Liver (tissue), 9 donors: ENCODE measurements around the gene ADRA2C. TPM values are rescaled to one million over a fixed set of nuclear protein-coding genes. Genes with fewer than 3 reads are reported as not detected.

ENCODE experiments used
- DNase-seq: peaks from one replicate; pipeline ENCODE4 v3.0.0-alpha.2; 2017; ENCODE audit warnings: low spot score
- H3K27ac ChIP-seq, 2 donors: one replicate each; pipeline ENCODE4 v1.7.0; 2013; ENCODE audit warnings: inconsistent platforms in 2 of 2, low read length in 2 of 2, control low read depth in 1 of 2, low read depth in 1 of 2, mild to moderate bottlenecking in 1 of 2
- H3K27me3 ChIP-seq, 4 donors: one replicate each; pipeline versions ENCODE4 v1.6.1 to v1.7.0; 2013; ENCODE audit warnings: low read length in 3 of 4, inconsistent platforms in 1 of 4, mild to moderate bottlenecking in 1 of 4, moderate library complexity in 1 of 4; ENCODE audit not compliant: control insufficient read depth in 4 of 4, insufficient read depth in 4 of 4
- H3K36me3 ChIP-seq, 4 donors: one replicate each; pipeline versions ENCODE4 v1.6.1 to v1.7.0; 2013; ENCODE audit warnings: low read length in 3 of 4, mild to moderate bottlenecking in 3 of 4, low read depth in 1 of 4, moderate library complexity in 1 of 4; ENCODE audit not compliant: control insufficient read depth in 4 of 4, insufficient read depth in 3 of 4
- H3K4me1 ChIP-seq, 4 donors: one replicate each; pipeline versions ENCODE4 v1.6.1 to v1.7.0; 2013; ENCODE audit warnings: low read length in 3 of 4, mild to moderate bottlenecking in 3 of 4, moderate library complexity in 1 of 4; ENCODE audit not compliant: control insufficient read depth in 4 of 4, insufficient read depth in 4 of 4
- H3K4me3 ChIP-seq, 3 donors: one replicate each; pipeline versions ENCODE4 v1.6.1 to v1.7.0; 2013; ENCODE audit warnings: low read length in 3 of 3, control low read depth in 1 of 3, low read depth in 1 of 3, mild to moderate bottlenecking in 1 of 3
- H3K9ac ChIP-seq, 2 donors: one replicate each; pipeline ENCODE4 v1.7.0; 2013; ENCODE audit warnings: low read length in 2 of 2, mild to moderate bottlenecking in 2 of 2, moderate library complexity in 2 of 2, control low read depth in 1 of 2, low read depth in 1 of 2
- H3K9me3 ChIP-seq, 4 donors: one replicate each; pipeline versions ENCODE4 v1.6.1 to v1.7.0; 2013; ENCODE audit warnings: low read length in 3 of 4; ENCODE audit not compliant: control insufficient read depth in 4 of 4
- ATF3 ChIP-seq: IDR thresholded peaks from 2 replicates; pipeline ENCODE4 v1.6.1; 2016; ENCODE audit warnings: antibody characterized with exemption
- EGR1 ChIP-seq, 2 donors: IDR thresholded peaks; 2 replicates each; pipeline ENCODE4 v1.6.1; 2016 to 2018; ENCODE audit warnings: antibody characterized with exemption in 2 of 2, low read depth in 2 of 2
- FOXA1 ChIP-seq: IDR thresholded peaks from 2 replicates; pipeline ENCODE4 v1.6.1; 2016; ENCODE audit warnings: antibody characterized with exemption
- FOXA2 ChIP-seq: IDR thresholded peaks from 2 replicates; pipeline ENCODE4 v1.6.1; 2016; ENCODE audit warnings: antibody characterized with exemption
- GABPA ChIP-seq, 2 donors: IDR thresholded peaks in 1 of 2; conservative IDR thresholded peaks in 1 of 2; 2 replicates each; pipeline ENCODE4 v1.6.1; 2016; ENCODE audit warnings: antibody characterized with exemption in 2 of 2, mild to moderate bottlenecking in 1 of 2, moderate library complexity in 1 of 2
- HNF4A ChIP-seq, 2 donors: conservative IDR thresholded peaks; 2 replicates each; pipeline ENCODE4 v1.6.1; 2016; ENCODE audit warnings: antibody characterized with exemption in 2 of 2, mild to moderate bottlenecking in 2 of 2
- HNF4G ChIP-seq: IDR thresholded peaks from 2 replicates; pipeline ENCODE4 v1.6.1; 2016; ENCODE audit warnings: antibody characterized with exemption
- JUND ChIP-seq, 2 donors: IDR thresholded peaks; 2 replicates each; pipeline ENCODE4 v1.6.1; 2016; ENCODE audit warnings: antibody characterized with exemption in 2 of 2
- MAX ChIP-seq: IDR thresholded peaks from 2 replicates; pipeline ENCODE4 v1.6.1; 2016; ENCODE audit warnings: antibody characterized with exemption
- NR2F2 ChIP-seq: IDR thresholded peaks from 2 replicates; pipeline ENCODE4 v1.6.1; 2016; ENCODE audit warnings: antibody characterized with exemption
- RAD21 ChIP-seq, 2 donors: IDR thresholded peaks; 2 replicates each; pipeline ENCODE4 v1.6.1; 2016; ENCODE audit warnings: antibody characterized with exemption in 2 of 2, mild to moderate bottlenecking in 2 of 2
- RXRA ChIP-seq, 2 donors: IDR thresholded peaks; 2 replicates each; pipeline ENCODE4 v1.6.1; 2017 to 2018; ENCODE audit warnings: antibody characterized with exemption in 2 of 2, mild to moderate bottlenecking in 1 of 2
- SP1 ChIP-seq: IDR thresholded peaks from 2 replicates; pipeline ENCODE4 v1.6.1; 2018; ENCODE audit warnings: antibody characterized with exemption, mild to moderate bottlenecking
- YY1 ChIP-seq: IDR thresholded peaks from 2 replicates; pipeline ENCODE4 v1.6.1; 2016; ENCODE audit warnings: antibody characterized with exemption, mild to moderate bottlenecking
- WGBS: extraction: QIAGEN DNeasy Blood & Tissue Kit; methylation state at CpG from one replicate; pipeline ENCODE4 v1.1.7; 2013; 5-methylcytosine and 5-hydroxymethylcytosine counted together
- polyA plus RNA-seq, 2 donors: library from polyadenylated mRNA; stranded (reverse) in 1 of 2; unstranded in 1 of 2; fragments of 200-250 nt in 1 of 2; fragments of >200 nt in 1 of 2; fragmentation: Nextera tagmentation in 1 of 2; extraction: Ambion mirVana in 1 of 2; gene quantifications; one replicate each; pipeline versions ENCODE4 v1.2.1 to v1.2.3, GENCODE V29; 2013 to 2015
- total RNA-seq, 2 donors: library from RNA; depleted of rRNA; stranded (reverse); fragments of >200 nt; gene quantifications; one replicate each; pipeline ENCODE4 v1.2.3, GENCODE V29; 2014
- TF ChIP-seq, protein P1 (sequence below): fragments of 150-350 bp; IDR thresholded peaks from 2 replicates; pipeline ENCODE4 v1.5.1; 2017; ENCODE audit warnings: improper control_type of control experiment, low read depth, low read length; ENCODE audit not compliant: missing input control
- TF ChIP-seq, protein P2 (sequence below): IDR thresholded peaks from 2 replicates; pipeline ENCODE4 v1.6.1; 2016; ENCODE audit warnings: antibody characterized with exemption, mild to moderate bottlenecking
- donor health status: healthy.
- donor health status: healthy.
- donor health status: healthy.
- donor health status: healthy.
- donor health status: healthy.

ADRA2C gene
- total and polyA plus RNA-seq, 4 donors, result 0.19 to 1.1 (median 0.28) TPM; not detected in 1

DNA sequence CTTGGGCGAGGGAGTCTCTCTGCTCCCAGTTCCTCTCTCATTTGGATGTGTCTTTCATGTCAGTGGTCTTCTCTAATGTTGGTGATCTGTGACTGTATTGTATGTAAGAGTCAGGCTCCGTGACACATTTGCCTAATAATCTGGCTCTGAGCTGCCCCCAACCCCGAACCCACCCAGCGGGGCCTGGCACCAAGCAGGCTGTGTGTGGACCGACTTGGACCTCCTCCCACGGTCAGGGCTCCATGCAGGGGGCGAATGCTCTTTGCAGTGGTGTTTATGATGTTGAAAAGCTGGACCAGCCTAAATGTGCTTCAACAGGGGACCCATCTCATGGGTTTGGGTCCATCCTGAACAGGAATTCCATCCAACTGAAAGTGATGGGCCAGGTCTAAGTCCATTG is 47.0 kb upstream of the ADRA2C start:
- H3K4me3 ChIP-seq, result no peak overlapping the region
- TF ChIP-seq HNF4G, result no peak
- TF ChIP-seq YY1, result no peak
- TF ChIP-seq, protein P1, sequence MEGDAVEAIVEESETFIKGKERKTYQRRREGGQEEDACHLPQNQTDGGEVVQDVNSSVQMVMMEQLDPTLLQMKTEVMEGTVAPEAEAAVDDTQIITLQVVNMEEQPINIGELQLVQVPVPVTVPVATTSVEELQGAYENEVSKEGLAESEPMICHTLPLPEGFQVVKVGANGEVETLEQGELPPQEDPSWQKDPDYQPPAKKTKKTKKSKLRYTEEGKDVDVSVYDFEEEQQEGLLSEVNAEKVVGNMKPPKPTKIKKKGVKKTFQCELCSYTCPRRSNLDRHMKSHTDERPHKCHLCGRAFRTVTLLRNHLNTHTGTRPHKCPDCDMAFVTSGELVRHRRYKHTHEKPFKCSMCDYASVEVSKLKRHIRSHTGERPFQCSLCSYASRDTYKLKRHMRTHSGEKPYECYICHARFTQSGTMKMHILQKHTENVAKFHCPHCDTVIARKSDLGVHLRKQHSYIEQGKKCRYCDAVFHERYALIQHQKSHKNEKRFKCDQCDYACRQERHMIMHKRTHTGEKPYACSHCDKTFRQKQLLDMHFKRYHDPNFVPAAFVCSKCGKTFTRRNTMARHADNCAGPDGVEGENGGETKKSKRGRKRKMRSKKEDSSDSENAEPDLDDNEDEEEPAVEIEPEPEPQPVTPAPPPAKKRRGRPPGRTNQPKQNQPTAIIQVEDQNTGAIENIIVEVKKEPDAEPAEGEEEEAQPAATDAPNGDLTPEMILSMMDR, result no peak
- no peak for TF ChIP-seq HNF4A (conservative IDR thresholded peaks at IDR 0.05)
- no peak for TF ChIP-seq RXRA (IDR thresholded peaks at IDR 0.05)
- no peak for TF ChIP-seq MAX
- TF ChIP-seq NR2F2, result no peak
- TF ChIP-seq JUND (IDR thresholded peaks at IDR 0.05), result no peak
- TF ChIP-seq GABPA (IDR thresholded peaks at IDR 0.05 in 1 of 2, conservative IDR thresholded peaks at IDR 0.05 in 1 of 2), result no peak
- TF ChIP-seq FOXA2, result no peak
- TF ChIP-seq EGR1 (IDR thresholded peaks at IDR 0.05; ENCODE audit: low read depth in 2 of 2), result no peak
- no peak for TF ChIP-seq FOXA1
- 85% methylated on average over 7 of the region's 7 CpGs for WGBS
- H3K27ac ChIP-seq, result no peak overlapping the region
- no peak for DNase-seq
- no peaks in the 10 kb centered on the region for H3K4me1 ChIP-seq
- H3K36me3 ChIP-seq, result no peaks in the 10 kb centered on the region
- no peak overlapping the region for H3K9ac ChIP-seq
- peaks cover 0 to 9% (median 2%) of the 10 kb centered on the region in 4 donors for H3K27me3 ChIP-seq
- H3K9me3 ChIP-seq, result peaks cover 4 to 10% (median 8%) of the 10 kb centered on the region in 4 donors

DNA sequence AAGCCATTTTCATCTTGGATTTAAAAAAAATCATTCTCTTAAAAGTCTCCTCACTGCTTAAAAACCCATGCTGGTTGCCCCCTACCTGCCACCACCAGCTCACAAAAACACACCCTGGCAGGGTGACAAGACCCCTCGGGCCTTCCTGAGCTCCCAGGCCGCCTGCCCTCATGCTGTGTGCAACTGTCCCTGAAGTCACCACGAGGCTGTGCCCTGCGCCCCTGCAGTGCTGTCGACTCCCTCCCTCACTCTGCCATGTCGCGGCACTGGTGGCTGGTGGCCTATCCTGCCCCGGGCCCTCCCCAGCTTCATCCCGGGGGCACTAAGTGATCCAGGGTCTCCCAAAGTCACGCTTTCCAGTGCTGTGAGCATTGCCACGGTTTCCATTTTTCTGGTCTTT is 46.3 kb upstream of the ADRA2C start:
- TF ChIP-seq RAD21 (IDR thresholded peaks at IDR 0.05) (no peak), MAX (no peak), HNF4G (no peak)
- WGBS, result 79% methylated on average over 11 of the region's 11 CpGs
- Histone ChIP-seq H3K4me3 (no peak overlapping the region), H3K4me1 (no peaks in the 10 kb centered on the region), H3K9me3 (peaks cover 4 to 10% (median 8%) of the 10 kb centered on the region in 4 donors), H3K9ac (no peak overlapping the region), H3K36me3 (no peaks in the 10 kb centered on the region), H3K27me3 (peaks cover 0 to 9% (median 2%) of the 10 kb centered on the region in 4 donors), H3K27ac (no peak overlapping the region)
- no peak for DNase-seq

GRCh38 chr4:3720466-3720865 is 45.7 kb upstream of the ADRA2C start:
- no peak for DNase-seq
- WGBS, result 35% methylated on average over 4 of the region's 4 CpGs
- Histone ChIP-seq H3K27ac (no peak overlapping the region), H3K36me3 (no peaks in the 10 kb centered on the region), H3K9ac (no peak overlapping the region), H3K4me3 (no peak overlapping the region), H3K4me1 (no peaks in the 10 kb centered on the region), H3K27me3 (peaks cover 0 to 9% (median 2%) of the 10 kb centered on the region in 4 donors), H3K9me3 (peaks cover 4 to 10% (median 8%) of the 10 kb centered on the region in 4 donors)
- TF ChIP-seq ATF3 (no peak), FOXA1 (no peak), GABPA (IDR thresholded peaks at IDR 0.05 in 1 of 2, conservative IDR thresholded peaks at IDR 0.05 in 1 of 2) (no peak), SP1 (no peak), HNF4G (no peak), HNF4A (conservative IDR thresholded peaks at IDR 0.05) (no peak), JUND (IDR thresholded peaks at IDR 0.05) (no peak)
- TF ChIP-seq, protein P1, result no peak
- TF ChIP-seq, protein P2, sequence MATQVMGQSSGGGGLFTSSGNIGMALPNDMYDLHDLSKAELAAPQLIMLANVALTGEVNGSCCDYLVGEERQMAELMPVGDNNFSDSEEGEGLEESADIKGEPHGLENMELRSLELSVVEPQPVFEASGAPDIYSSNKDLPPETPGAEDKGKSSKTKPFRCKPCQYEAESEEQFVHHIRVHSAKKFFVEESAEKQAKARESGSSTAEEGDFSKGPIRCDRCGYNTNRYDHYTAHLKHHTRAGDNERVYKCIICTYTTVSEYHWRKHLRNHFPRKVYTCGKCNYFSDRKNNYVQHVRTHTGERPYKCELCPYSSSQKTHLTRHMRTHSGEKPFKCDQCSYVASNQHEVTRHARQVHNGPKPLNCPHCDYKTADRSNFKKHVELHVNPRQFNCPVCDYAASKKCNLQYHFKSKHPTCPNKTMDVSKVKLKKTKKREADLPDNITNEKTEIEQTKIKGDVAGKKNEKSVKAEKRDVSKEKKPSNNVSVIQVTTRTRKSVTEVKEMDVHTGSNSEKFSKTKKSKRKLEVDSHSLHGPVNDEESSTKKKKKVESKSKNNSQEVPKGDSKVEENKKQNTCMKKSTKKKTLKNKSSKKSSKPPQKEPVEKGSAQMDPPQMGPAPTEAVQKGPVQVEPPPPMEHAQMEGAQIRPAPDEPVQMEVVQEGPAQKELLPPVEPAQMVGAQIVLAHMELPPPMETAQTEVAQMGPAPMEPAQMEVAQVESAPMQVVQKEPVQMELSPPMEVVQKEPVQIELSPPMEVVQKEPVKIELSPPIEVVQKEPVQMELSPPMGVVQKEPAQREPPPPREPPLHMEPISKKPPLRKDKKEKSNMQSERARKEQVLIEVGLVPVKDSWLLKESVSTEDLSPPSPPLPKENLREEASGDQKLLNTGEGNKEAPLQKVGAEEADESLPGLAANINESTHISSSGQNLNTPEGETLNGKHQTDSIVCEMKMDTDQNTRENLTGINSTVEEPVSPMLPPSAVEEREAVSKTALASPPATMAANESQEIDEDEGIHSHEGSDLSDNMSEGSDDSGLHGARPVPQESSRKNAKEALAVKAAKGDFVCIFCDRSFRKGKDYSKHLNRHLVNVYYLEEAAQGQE, result no peak
